Mesodermal cell (in vitro differentiated cells): Measurements from ENCODE around the gene ZNF100. TPM values are rescaled to one million over a fixed set of nuclear protein-coding genes. Genes with fewer than 3 reads are reported as not detected.
"Not testable (repeated sequence)": the region's sequence is repeated elsewhere in the genome, so short reads cannot be mapped to it uniquely, and the experiment has no call there.

Experiments
- H3K27ac ChIP-seq: 2 replicates; pipeline ENCODE4 v1.7.0; 2013; ENCODE audit warnings: mild to moderate bottlenecking, low read depth, low read length, moderate library complexity; ENCODE audit not compliant: severe bottlenecking
- H3K36me3 ChIP-seq: 2 replicates; pipeline ENCODE4 v1.7.1; 2013; ENCODE audit warnings: mild to moderate bottlenecking, low read length, moderate library complexity; ENCODE audit not compliant: control insufficient read depth, insufficient read depth
- H3K4me1 ChIP-seq: one replicate; pipeline ENCODE4 v1.7.1; 2013; ENCODE audit warnings: mild to moderate bottlenecking, low read length; ENCODE audit not compliant: insufficient read depth, control insufficient read depth, poor library complexity, severe bottlenecking
- H3K4me3 ChIP-seq: 2 replicates; pipeline ENCODE4 v1.7.0; 2013; ENCODE audit warnings: low read length, control low read depth, mild to moderate bottlenecking; ENCODE audit not compliant: insufficient read depth, poor library complexity, severe bottlenecking; ENCODE audit errors: extremely low read depth
- H3K9me3 ChIP-seq: 2 replicates; pipeline ENCODE4 v1.7.1; 2013; ENCODE audit warnings: mild to moderate bottlenecking, low read length, moderate library complexity; ENCODE audit not compliant: control insufficient read depth
- WGBS, 2 experiments: methylation state at CpG; one replicate each; pipeline ENCODE4 v1.1.5; 2013; ENCODE audit warnings: missing lambda C conversion rate in 2 of 2; ENCODE audit not compliant: insufficient coverage in 2 of 2; 5-methylcytosine and 5-hydroxymethylcytosine counted together
- polyA plus RNA-seq, 2 experiments: library from polyadenylated mRNA; stranded (reverse); fragments of 50-300 nt; gene quantifications; one replicate each; pipeline ENCODE4 v1.2.3, GENCODE V29; 2013

The ZNF100 gene
- 6.7 TPM for polyA plus RNA-seq (2013, experiment 1 of 2)
- 7.2 TPM for polyA plus RNA-seq (2013, experiment 2 of 2)

GRCh38 chr19:21767065-21767800, at the start of gene ZNF100:
Gene ZNF100, minus strand, starts transcription at chr19:21767579. Its CDS starts 150 bp downstream, at chr19:21767429.
- peaks cover 22% of the 10 kb centered on the region for H3K9me3 ChIP-seq
- peaks cover 39% of the 10 kb centered on the region for H3K36me3 ChIP-seq
- 0 to 2% methylated on average over 32 to 35 of the region's 35 CpGs for WGBS, 2 experiments
- H3K4me3 ChIP-seq = peak within 1 kb of the TSS; percentile 83
- peak within 1 kb of the TSS; percentile 98 for H3K27ac ChIP-seq
- H3K4me1 ChIP-seq = no peaks in the 10 kb centered on the region

DNA sequence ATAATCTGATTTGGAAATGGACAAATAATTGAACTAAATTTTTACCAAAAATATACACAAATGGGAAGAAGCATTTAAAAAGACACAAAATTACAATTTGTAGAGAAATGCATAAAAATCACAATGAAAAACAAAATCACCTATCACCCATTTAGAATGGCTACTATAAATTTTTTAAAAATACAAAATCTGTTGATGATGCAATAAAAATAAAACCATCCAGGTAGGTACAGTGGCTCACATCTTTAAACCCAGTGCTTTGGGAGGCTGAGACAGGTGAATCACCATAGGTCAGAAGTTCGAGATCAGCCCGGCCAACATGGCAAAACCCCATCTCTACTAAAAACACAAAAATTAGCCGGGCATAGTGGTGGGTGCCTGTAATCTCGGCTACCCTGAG, 45.1 kb upstream of the ZNF100 start:
- no peak overlapping the region for H3K4me3 ChIP-seq
- H3K4me1 ChIP-seq = no peaks in the 10 kb centered on the region
- H3K9me3 ChIP-seq = peaks cover 67% of the 10 kb centered on the region
- WGBS, 2 experiments = 92% methylated on average over 4 of the region's 4 CpGs
- H3K36me3 ChIP-seq = peaks cover 94% of the 10 kb centered on the region
- H3K27ac ChIP-seq = no peak overlapping the region

DNA sequence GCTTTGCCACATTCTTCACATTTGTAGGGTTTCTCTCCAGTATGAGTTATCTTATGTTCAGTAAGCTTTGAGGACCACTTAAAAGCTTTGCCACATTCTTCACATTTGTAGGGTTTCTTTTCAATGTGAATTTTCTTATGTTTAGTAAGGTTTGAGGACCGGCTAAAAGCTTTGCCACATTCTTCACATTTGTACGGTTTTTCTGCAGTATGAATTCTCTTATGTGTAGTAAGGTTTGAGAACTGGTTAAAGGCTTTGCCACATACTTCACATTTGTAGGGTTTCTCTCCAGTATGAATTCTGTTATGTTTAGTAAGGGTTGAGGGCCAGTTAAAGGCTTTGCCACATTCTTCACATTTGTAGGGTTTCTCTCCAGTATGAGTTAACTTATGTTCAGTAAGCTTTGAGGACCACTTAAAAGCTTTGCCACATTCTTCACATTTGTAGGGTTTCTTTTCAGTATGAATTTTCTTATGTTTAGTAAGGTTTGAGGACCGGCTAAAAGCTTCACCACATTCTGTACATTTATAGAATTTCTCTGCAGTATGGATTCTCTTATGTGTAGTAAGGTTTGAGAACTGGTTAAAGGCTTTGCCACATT, 41.1 kb upstream of the ZNF100 start:
- H3K36me3 ChIP-seq = peaks cover 65% of the 10 kb centered on the region

DNA sequence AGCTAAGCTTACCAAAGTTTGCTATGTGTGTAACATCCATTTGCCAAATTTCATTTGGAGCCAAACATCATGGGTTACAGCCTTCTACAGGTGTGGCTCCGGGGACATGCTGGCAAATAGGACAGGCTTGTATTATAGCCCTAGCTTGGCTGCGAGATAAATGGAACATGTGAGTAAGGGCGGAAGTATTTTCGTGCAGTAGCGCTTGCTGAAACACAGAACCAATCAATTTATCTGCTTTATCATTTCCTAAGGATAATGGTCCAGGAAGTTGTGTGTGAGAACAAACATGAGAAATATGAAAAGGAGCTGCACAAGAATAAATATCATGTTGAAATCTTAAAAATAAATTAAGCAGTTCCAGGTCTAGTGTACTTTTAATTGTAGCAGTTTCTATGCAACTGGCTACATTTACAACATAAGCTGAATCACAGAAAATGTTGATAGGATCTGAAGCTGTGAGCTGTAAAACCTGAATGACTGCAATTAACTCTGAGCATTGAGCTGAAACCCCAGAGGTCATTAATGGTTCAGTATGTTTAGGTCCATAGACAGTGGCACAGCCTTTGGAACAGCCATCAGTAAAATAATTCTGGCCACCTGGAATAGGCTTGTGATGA, 22.2 kb upstream of the ZNF100 start:
- Histone ChIP-seq H3K4me1 (no peaks in the 10 kb centered on the region), H3K4me3 (no peak overlapping the region), H3K27ac (no peak overlapping the region), H3K9me3 (peaks cover 44% of the 10 kb centered on the region), H3K36me3 (no peaks in the 10 kb centered on the region)
- WGBS, 2 experiments = 92 to 100% methylated on average over 1 to 2 of the region's 5 CpGs

More for the DNA sequence above, 41.1 kb upstream of the ZNF100 start:
- H3K4me3 ChIP-seq, H3K27ac ChIP-seq, H3K4me1 ChIP-seq: not testable (repeated sequence)
- H3K9me3 ChIP-seq = peaks cover 71% of the 10 kb centered on the region
- 92 to 100% methylated on average over 1 to 2 of the region's 3 CpGs for WGBS, 2 experiments

- H3K27ac ChIP-seq = no peak overlapping the region
- H3K4me1 ChIP-seq = no peaks in the 10 kb centered on the region
- no peak overlapping the region for H3K4me3 ChIP-seq
- WGBS, 2 experiments = 60% methylated on average over 1 of the region's 3 CpGs; no CpG with 5 or more reads in 1 of the 2 experiments
- H3K36me3 ChIP-seq = no peaks in the 10 kb centered on the region
- H3K9me3 ChIP-seq = peaks cover 39% of the 10 kb centered on the region
Measured at GRCh38 chr19:21786936-21787335, 19.6 kb upstream of the ZNF100 start.

GRCh38 chr19:21775792-21776191, 8.4 kb upstream of the ZNF100 start:
- H3K4me3 ChIP-seq, H3K27ac ChIP-seq, H3K36me3 ChIP-seq, H3K4me1 ChIP-seq, H3K9me3 ChIP-seq: not testable (repeated sequence)
- WGBS, 2 experiments = 81% methylated on average over 3 of the region's 30 CpGs; no CpG with 5 or more reads in 1 of the 2 experiments

- Histone ChIP-seq H3K36me3 (peaks cover 44% of the 10 kb centered on the region), H3K27ac (peak overlapping the region; percentile 98), H3K4me3 (peak overlapping the region; percentile 83), H3K9me3 (peaks cover 26% of the 10 kb centered on the region)
- H3K4me1 ChIP-seq = not testable (repeated sequence)
- 4 to 12% methylated on average over 4 to 10 of the region's 19 CpGs for WGBS, 2 experiments
Measured at GRCh38 chr19:21766705-21767064, 694 bp downstream of the ZNF100 start.

DNA sequence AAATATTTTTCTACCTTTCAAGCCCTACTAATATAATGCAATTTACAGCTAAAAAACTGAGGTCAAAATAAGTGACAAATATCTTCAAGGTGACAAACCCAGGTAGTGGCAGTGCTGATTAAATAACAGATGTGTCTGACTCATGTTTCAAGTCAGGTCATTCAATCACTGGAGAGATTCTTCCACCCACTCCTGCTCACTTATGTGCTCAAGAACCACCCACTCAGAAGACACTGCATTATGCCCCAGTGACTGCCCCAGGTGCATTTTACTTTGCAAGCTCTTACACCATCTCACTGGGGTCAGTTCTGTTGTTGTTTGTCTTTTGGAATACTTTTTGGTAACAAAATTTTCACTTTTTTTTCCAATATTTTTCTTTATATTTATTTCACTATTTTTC, 2.2 kb downstream of the ZNF100 start:
- H3K4me3 ChIP-seq = no peak overlapping the region
- peaks cover 59% of the 10 kb centered on the region for H3K36me3 ChIP-seq
- no peak overlapping the region for H3K27ac ChIP-seq
- no peaks in the 10 kb centered on the region for H3K4me1 ChIP-seq
- H3K9me3 ChIP-seq = peaks cover 24% of the 10 kb centered on the region

- H3K4me1 ChIP-seq, H3K4me3 ChIP-seq, H3K27ac ChIP-seq: not testable (repeated sequence)
- 88% methylated on average over 1 of the region's 2 CpGs; no CpG with 5 or more reads in 1 of the 2 experiments for WGBS, 2 experiments
- Histone ChIP-seq H3K36me3 (peaks cover 95% of the 10 kb centered on the region), H3K9me3 (peaks cover 18% of the 10 kb centered on the region)
Measured at GRCh38 chr19:21761547-21761946, 5.8 kb downstream of the ZNF100 start.

DNA sequence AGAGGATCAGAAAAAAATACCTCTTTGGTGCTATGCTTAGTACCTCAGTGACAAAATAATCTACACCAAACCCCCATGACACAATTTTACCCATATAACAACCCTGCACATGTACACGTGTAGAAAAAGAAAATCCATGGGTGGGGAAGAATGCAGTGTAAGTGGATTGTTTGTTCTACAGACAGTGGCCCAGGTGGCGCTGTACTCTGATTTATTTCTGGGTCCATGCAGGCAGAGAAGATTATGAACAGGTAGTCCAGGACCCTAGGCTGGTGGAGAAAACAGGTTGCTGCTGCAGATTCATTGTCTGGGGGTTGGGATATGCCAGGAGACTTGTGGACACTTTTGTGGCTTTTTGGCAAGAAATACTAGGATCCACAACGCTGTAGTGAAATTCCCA, 9.1 kb downstream of the ZNF100 start:
- Histone ChIP-seq H3K9me3 (peaks cover 16% of the 10 kb centered on the region), H3K4me3 (no peak overlapping the region), H3K4me1 (no peaks in the 10 kb centered on the region), H3K36me3 (peaks cover 95% of the 10 kb centered on the region), H3K27ac (no peak overlapping the region)
- WGBS, 2 experiments = 93% methylated on average over 2 of the region's 3 CpGs; no CpG with 5 or more reads in 1 of the 2 experiments

DNA sequence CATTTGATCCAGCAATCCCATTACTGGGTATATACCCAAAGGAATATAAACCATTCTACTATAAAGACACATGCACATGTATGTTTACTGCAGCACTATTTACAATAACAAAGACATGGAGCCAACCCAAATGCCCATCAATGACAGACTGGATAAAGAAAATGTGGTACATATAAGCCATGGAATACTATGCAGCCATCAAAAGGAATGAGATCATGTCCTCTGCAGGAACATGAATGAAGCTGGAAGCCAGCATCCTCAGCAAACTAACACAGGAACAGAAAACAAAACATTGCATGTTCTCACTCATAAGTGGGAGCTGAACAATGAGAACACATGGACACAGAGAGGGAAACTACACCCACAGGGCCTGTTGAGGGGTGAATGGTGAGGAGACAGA, 11.8 kb downstream of the ZNF100 start:
- H3K9me3 ChIP-seq, H3K4me1 ChIP-seq: not testable (repeated sequence)
- peaks cover 95% of the 10 kb centered on the region for H3K36me3 ChIP-seq

More for the DNA sequence above, 11.8 kb downstream of the ZNF100 start:
- not testable (repeated sequence) for H3K27ac ChIP-seq, H3K4me3 ChIP-seq
